ENCODE results near the gene APRT.

DNA sequence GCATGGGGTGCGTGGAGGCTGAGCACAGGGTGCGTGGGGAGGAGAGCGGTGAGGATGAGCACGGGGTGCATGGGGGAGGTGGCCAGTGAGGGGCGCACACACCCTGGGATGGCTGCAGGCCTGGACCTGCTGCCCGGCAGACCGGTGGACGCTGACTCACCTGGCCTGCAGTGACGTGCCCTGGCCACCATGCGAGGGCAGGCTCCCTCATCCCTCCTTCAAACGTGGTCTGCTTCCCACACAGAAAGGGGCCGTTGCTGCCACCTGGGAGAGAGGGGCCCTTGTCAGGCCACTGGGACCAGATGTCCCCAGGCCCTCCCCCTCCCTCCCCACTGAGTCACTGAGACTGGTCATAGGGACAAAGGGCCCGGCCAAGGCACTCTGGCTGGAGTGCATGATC lies 20.1 kb upstream of the APRT start:
- TF ChIP-seq CTCF (IDR thresholded peaks at IDR 0.05) (no peak), POLR2A (IDR thresholded peaks at IDR 0.05) (no peak)

All from uterus (tissue), 2 donors.